GM12878 (cell line): ENCODE results near the gene BRWD1. TPM values are rescaled to one million over a fixed set of nuclear protein-coding genes. Genes with fewer than 3 reads are reported as not detected.

Experiments used
- ATAC-seq: fragments of 200-7000 bp; cut with Tn5 transposase; 3 replicates; pipeline ENCODE4 v1.9.1; 2020; ENCODE audit warnings: mild to moderate bottlenecking, moderate library complexity
- BruUV-seq: library from RNA; stranded (reverse); fragments of 400-500 nt; replicated peaks from 2 replicates; lab custom pipeline; 2021; lab: Mats Ljungman, UMichigan
- CTCF ChIA-PET: fragments of 300-600 bp; sonication (Branson Sonifier 250); formaldehyde crosslinking; extraction: SDS; loops from one replicate; lab custom pipeline; 2021; ENCODE audit warnings: inconsistent platforms; lab: Yijun Ruan, JAX
- POLR2A ChIA-PET: fragments of 350-600 bp; formaldehyde crosslinking; extraction: SDS; loops from one replicate; lab custom pipeline; 2021; ENCODE audit warnings: inconsistent platforms; lab: Charles Lee
- RAD21 ChIA-PET: fragments of 300-600 bp; sonication (Branson Sonifier 250); formaldehyde crosslinking; loops from one replicate; lab custom pipeline; 2023; ENCODE audit warnings: antibody characterized with exemption; ENCODE audit not compliant: unreplicated experiment; lab: Charles Lee
- SMC1A ChIA-PET: fragments of 300-600 bp; sonication (Branson Sonifier 250); formaldehyde crosslinking; loops from one replicate; lab custom pipeline; 2023; ENCODE audit not compliant: unreplicated experiment, uncharacterized antibody; lab: Charles Lee
- DNase-seq: peaks from one replicate; pipeline ENCODE4 v3.0.0-alpha.2; 2011; ENCODE audit warnings: low read depth, low spot score
- FAIRE-seq: peaks from 3 replicates; lab custom pipeline; 2011; peaks lifted over from hg19 to GRCh38; lab: Jason Lieb, UNC
- H2AFZ ChIP-seq: 2 replicates; pipeline ENCODE4 v1.6.0; 2011; ENCODE audit warnings: low read depth, low read length, control low read depth; ENCODE audit not compliant: control insufficient read depth
- H3K27ac ChIP-seq: 2 replicates; pipeline ENCODE4 v1.5.1; 2011; ENCODE audit warnings: control low read depth; ENCODE audit not compliant: control insufficient read depth, insufficient read depth
- H3K27me3 ChIP-seq, 2 experiments: replicated peaks in 1 of 2; 2 replicates each; pipeline versions ENCODE4 v1.6.0 to v1.6.1; 2011; ENCODE audit warnings: low read length in 1 of 2; ENCODE audit not compliant: control insufficient read depth in 2 of 2, insufficient read depth in 2 of 2
- H3K36me3 ChIP-seq, 2 experiments: 2 replicates each; pipeline ENCODE4 v1.5.1; 2011; ENCODE audit warnings: low read length in 1 of 2; ENCODE audit not compliant: control insufficient read depth in 2 of 2, insufficient read depth in 2 of 2
- H3K4me1 ChIP-seq: 2 replicates; pipeline ENCODE4 v1.6.1; 2011; ENCODE audit warnings: mild to moderate bottlenecking, low read length, moderate library complexity, mixed read lengths; ENCODE audit not compliant: control insufficient read depth, insufficient read depth
- H3K4me2 ChIP-seq: 2 replicates; pipeline ENCODE4 v1.6.0; 2011; ENCODE audit warnings: control low read depth; ENCODE audit not compliant: control insufficient read depth, insufficient read depth
- H3K4me3 ChIP-seq: fragments of 200-600 bp; sonication (generic); 2 replicates; pipeline ENCODE4 v1.5.1; 2016
- H3K79me2 ChIP-seq: 2 replicates; pipeline ENCODE4 v1.6.0; 2011; ENCODE audit warnings: low read length; ENCODE audit not compliant: control insufficient read depth, insufficient read depth
- H3K9ac ChIP-seq: 2 replicates; pipeline ENCODE4 v1.8.0; 2011; ENCODE audit warnings: low read length, control low read depth, mixed read lengths; ENCODE audit not compliant: control insufficient read depth, insufficient read depth
- H3K9me3 ChIP-seq: replicated peaks from 3 replicates; pipeline ENCODE4 v1.5.1; 2011; ENCODE audit warnings: mild to moderate bottlenecking, low read length; ENCODE audit not compliant: control insufficient read depth, insufficient read depth
- H4K20me1 ChIP-seq: 2 replicates; pipeline ENCODE4 v1.6.0; 2011; ENCODE audit not compliant: control insufficient read depth, insufficient read depth
- BRCA1 ChIP-seq: IDR thresholded peaks from 2 replicates; pipeline ENCODE4 v1.6.1; 2011; ENCODE audit warnings: low read depth, low read length, improper control_type of control experiment
- CBFB ChIP-seq: IDR thresholded peaks from 2 replicates; pipeline ENCODE4 v1.6.1; 2016; ENCODE audit warnings: antibody characterized with exemption, low read depth
- ELK1 ChIP-seq: IDR thresholded peaks from 2 replicates; pipeline ENCODE4 v1.6.1; 2012; ENCODE audit warnings: low read depth, low read length, improper control_type of control experiment
- GATAD2B ChIP-seq: fragments of 450-650 bp; conservative IDR thresholded peaks from 2 replicates; pipeline ENCODE4 v1.6.1; 2017; ENCODE audit warnings: low read depth, mild to moderate bottlenecking, moderate library complexity
- IKZF2 ChIP-seq, 2 experiments: fragments of 450-650 bp; IDR thresholded peaks; 2 replicates each; pipeline ENCODE4 v1.6.1; 2017; ENCODE audit warnings: mild to moderate bottlenecking in 2 of 2, moderate library complexity in 2 of 2
- IRF4 ChIP-seq: IDR thresholded peaks from 2 replicates; pipeline ENCODE4 v1.6.1; 2011; ENCODE audit warnings: low read depth, low read length
- NFIC ChIP-seq: IDR thresholded peaks from 2 replicates; pipeline ENCODE4 v1.6.1; 2012; ENCODE audit warnings: low read depth, mild to moderate bottlenecking, inconsistent platforms, low read length, moderate library complexity
- POU2F2 ChIP-seq: IDR thresholded peaks from 3 replicates; pipeline ENCODE4 v1.6.1; 2011; ENCODE audit warnings: low read depth, mild to moderate bottlenecking, low read length, borderline replicate concordance
- RUNX3 ChIP-seq: IDR thresholded peaks from 2 replicates; pipeline ENCODE4 v1.6.1; 2012; ENCODE audit warnings: low read length, inconsistent platforms
- SMARCA5 ChIP-seq: fragments of 450-650 bp; IDR thresholded peaks from 2 replicates; pipeline ENCODE4 v1.6.1; 2017; ENCODE audit warnings: mild to moderate bottlenecking
- USF2 ChIP-seq: IDR thresholded peaks from 2 replicates; pipeline ENCODE4 v1.6.1; 2011; ENCODE audit warnings: low read depth, low read length, improper control_type of control experiment, borderline replicate concordance
- ZBTB33 ChIP-seq: fragments of 450-650 bp; IDR thresholded peaks from 2 replicates; pipeline ENCODE4 v1.6.1; 2017; ENCODE audit warnings: mild to moderate bottlenecking
- ZNF207 ChIP-seq: fragments of 450-650 bp; IDR thresholded peaks from 2 replicates; pipeline ENCODE4 v1.6.1; 2014; ENCODE audit warnings: antibody characterized with exemption, mild to moderate bottlenecking, borderline replicate concordance
- WGBS: methylation state at CpG from one replicate; pipeline ENCODE4 v1.1.6; 2016; ENCODE audit warnings: low lambda C conversion rate; ENCODE audit not compliant: insufficient replicate concordance, insufficient coverage; ENCODE audit errors: missing lambda C conversion rate; 5-methylcytosine and 5-hydroxymethylcytosine counted together
- in situ Hi-C: fragments of 300-500 bp; cut with MboI; formaldehyde crosslinking; loops from 9 replicates; pipeline ENCODE4 v1.14.3; 2018; ENCODE audit warnings: mixed read lengths
- intact Hi-C: fragments of 100-400 bp; cut with micrococcal nuclease; formaldehyde crosslinking; loops from one replicate; pipeline ENCODE4 v1.14.2; 2022; ENCODE audit not compliant: unreplicated experiment
- polyA plus RNA-seq, 11 experiments: library from polyadenylated mRNA; depleted of rRNA in 4 of 11; unstranded in 6 of 11; stranded (reverse) in 5 of 11; fragments of >200 nt; fragmentation: Nextera tagmentation in 4 of 11; fragmentation: Illumina TruSeq in 1 of 11; extraction: Ambion mirVana in 4 of 11; extraction: Trizol in 1 of 11; gene quantifications; 1 replicate in 1 of 11; 2 replicates in 10 of 11; pipeline versions ENCODE4 v1.2.1 to v1.2.3, GENCODE V29; 2011 to 2016; ENCODE audit warnings: inconsistent platforms in 2 of 11, missing spikeins in 2 of 11, low read depth in 1 of 11
- total RNA-seq, 4 experiments: library from RNA; depleted of rRNA in 3 of 4; stranded (reverse); fragments of >200 nt in 3 of 4; fragmentation: Illumina TruSeq in 1 of 4; extraction: Trizol in 1 of 4; gene quantifications; 2 replicates each; pipeline versions ENCODE4 v1.2.1 to v1.2.3, GENCODE V29; 2013 to 2021
- TF ChIP-seq, protein P1 (sequence below): fragments of 450-650 bp; IDR thresholded peaks from 2 replicates; pipeline ENCODE4 v1.6.1; 2017; ENCODE audit warnings: low read depth, mild to moderate bottlenecking, moderate library complexity

Gene BRWD1
- total and polyA plus RNA-seq, 10 of the 15 experiments (the other 5 are each of a cell fraction or from before 2014, with no cell fraction given) = 3.1 to 19.0 (median 13.5) TPM

GRCh38 chr21:39183272-39184049 lies 130.0 kb downstream of the BRWD1 start, which contains the start of gene PSMG1 (continued):
- TF ChIP-seq, protein P1, sequence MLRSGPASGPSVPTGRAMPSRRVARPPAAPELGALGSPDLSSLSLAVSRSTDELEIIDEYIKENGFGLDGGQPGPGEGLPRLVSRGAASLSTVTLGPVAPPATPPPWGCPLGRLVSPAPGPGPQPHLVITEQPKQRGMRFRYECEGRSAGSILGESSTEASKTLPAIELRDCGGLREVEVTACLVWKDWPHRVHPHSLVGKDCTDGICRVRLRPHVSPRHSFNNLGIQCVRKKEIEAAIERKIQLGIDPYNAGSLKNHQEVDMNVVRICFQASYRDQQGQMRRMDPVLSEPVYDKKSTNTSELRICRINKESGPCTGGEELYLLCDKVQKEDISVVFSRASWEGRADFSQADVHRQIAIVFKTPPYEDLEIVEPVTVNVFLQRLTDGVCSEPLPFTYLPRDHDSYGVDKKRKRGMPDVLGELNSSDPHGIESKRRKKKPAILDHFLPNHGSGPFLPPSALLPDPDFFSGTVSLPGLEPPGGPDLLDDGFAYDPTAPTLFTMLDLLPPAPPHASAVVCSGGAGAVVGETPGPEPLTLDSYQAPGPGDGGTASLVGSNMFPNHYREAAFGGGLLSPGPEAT = peak; percentile 56
- TF ChIP-seq NFIC (no peak), USF2 (no peak)

DNA sequence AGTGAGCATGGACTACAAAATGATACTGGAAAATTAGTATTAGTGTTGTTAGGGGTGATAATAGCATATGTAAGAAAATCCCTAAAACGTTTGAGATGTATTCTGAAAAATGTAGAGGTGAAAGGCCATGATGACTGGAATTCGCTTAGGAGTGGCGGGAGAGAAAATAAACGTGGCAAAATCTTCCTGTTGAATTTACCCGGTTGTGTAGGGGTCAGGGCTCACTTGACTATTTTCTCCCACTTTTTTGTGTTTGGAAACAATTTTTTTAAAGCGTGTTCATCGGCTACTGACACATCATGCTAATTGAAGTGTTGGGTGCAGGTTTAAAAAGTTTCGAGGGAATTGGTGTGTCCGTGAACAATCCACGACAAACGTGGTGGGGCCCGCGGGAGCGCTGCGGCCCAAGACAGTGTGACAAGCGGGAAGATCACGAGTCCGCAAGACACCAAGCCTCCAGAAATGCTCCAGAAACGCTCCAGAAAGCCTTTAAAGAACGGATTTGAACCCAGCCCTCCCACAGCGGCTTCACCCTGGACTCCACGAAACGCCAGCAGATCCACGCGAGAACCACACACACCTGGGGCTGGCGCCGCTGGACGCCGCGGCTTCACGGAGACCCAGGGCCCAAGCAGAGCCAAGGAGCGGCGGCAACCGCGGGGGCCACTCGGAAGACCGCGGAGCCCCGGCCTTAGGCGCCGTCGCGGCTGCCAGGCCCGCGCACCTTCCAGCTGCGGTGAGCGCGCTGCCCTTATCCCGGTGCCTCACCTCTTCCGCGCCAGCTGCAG lies 130.8 kb downstream of the BRWD1 start:
- TSS peak; percentile 59 for BruUV-seq
- SMC1A ChIA-PET = no interaction called here
- no peak; the same call in 2 of the 3 replicates for ATAC-seq
- TF ChIP-seq IRF4 = no peak
- TF ChIP-seq ELK1 = no peak
- peak; percentile 10; the same call in 1 of the 2 replicates for TF ChIP-seq CBFB
- TF ChIP-seq ZNF207 = no peak
- no peak for TF ChIP-seq POU2F2
- no peak for TF ChIP-seq BRCA1
- TF ChIP-seq SMARCA5 = no peak
- TF ChIP-seq RUNX3 = 0 out of 2 replicates have a peak, but pooled peaks have one; percentile 46
- 0 out of 4 replicates have a peak, but pooled peaks of 1 of the 2 experiments have one; percentile 7 for TF ChIP-seq IKZF2 (IDR thresholded peaks at IDR 0.05)
- no peak; the same call in 1 of the 2 replicates for TF ChIP-seq GATAD2B
- no peak for TF ChIP-seq ZBTB33

More for the DNA sequence above, 130.8 kb downstream of the BRWD1 start:
- in situ Hi-C loops (loop anchor here (5.0 kb wide), 1 partner anchor 205 kb away; no protein-coding TSS in a partner anchor), intact Hi-C loops (loop anchor here (5.0 to 10.0 kb wide), 3 partner anchors 130 to 262 kb away; partner anchors contain the start of genes BRWD1 and LCA5L)
- Histone ChIP-seq H3K9me3 (no peaks in the 10 kb centered on the region), H3K36me3 (0 out of 4 replicates have a peak, but pooled peaks cover 0 to 4% of the 10 kb centered on the region in 2 experiments), H3K79me2 (peaks cover 36% of the 10 kb centered on the region), H3K9ac (peak overlapping the region; percentile 94), H3K4me3 (peak overlapping the region; percentile 95), H3K27ac (peak overlapping the region; percentile 88), H3K4me1 (peaks cover 19% of the 10 kb centered on the region; the same call in 1 of the 2 replicates), H4K20me1 (no peaks in the 10 kb centered on the region), H3K4me2 (peak overlapping the region; percentile 96), H2AFZ (peak overlapping the region; percentile 83), H3K27me3 (no peaks in the 10 kb centered on the region)
- no peak for DNase-seq
- WGBS = 2% methylated on average over 46 of the region's 51 CpGs
- ChIA-PET CTCF (interaction anchor here (1.5 to 1.6 kb wide), 2 partner anchors 9 to 259 kb away, joined by 3 to 4 read pairs; no protein-coding TSS in a partner anchor), POLR2A (interaction anchor here (0.9 to 1.4 kb wide), 5 partner anchors 9 to 205 kb away, joined by 3 to 12 read pairs (median 3); partner anchors contain the start of gene HMGN1), RAD21 (no interaction called here)
- no peak for FAIRE-seq
